ENCODE data around the gene FHAD1. TPM values are rescaled to one million over a fixed set of nuclear protein-coding genes. Genes with fewer than 3 reads are reported as not detected.

The FHAD1 gene
- total and polyA plus RNA-seq, 9 of the 15 experiments (the other 6 are each of a cell fraction or from before 2014, with no cell fraction given) = 0.32 to 2.1 (median 1.5) TPM; not detected in 1

GRCh38 chr1:15358565-15359133 is 111.6 kb downstream of the FHAD1 start (continued):
- TF ChIP-seq U2AF2 (optimal IDR thresholded peaks at IDR 0.05; ENCODE audit: low read depth, low read length) (no peak), ARID1B (IDR thresholded peaks at IDR 0.05) (peak; percentile 76), E2F1 (CRISPR knock-in tag; IDR thresholded peaks at IDR 0.05) (no peak), SAFB (IDR thresholded peaks at IDR 0.05; ENCODE audit: borderline replicate concordance, low read depth, low read length) (no peak), ZNF444 (CRISPR knock-in tag; IDR thresholded peaks at IDR 0.05) (no peak), SREBF2 (CRISPR knock-in tag; IDR thresholded peaks at IDR 0.05) (no peak), DACH1 (IDR thresholded peaks at IDR 0.05; ENCODE audit: partially characterized antibody) (no peak), CREBBP (IDR thresholded peaks at IDR 0.05; ENCODE audit: low read depth, low read length) (no peak), STAT5B (CRISPR knock-in tag; IDR thresholded peaks at IDR 0.05) (no peak), HDAC6 (IDR thresholded peaks at IDR 0.05; ENCODE audit: low read depth, low read length) (no peak), NELFE (IDR thresholded peaks at IDR 0.05; ENCODE audit: insufficient read depth, insufficient read length) (no peak), HNRNPL (IDR thresholded peaks at IDR 0.05; ENCODE audit: low read depth, low read length) (no peak), PRPF4 (IDR thresholded peaks at IDR 0.05; ENCODE audit: insufficient read depth, low read depth, low read length, poor library complexity, severe bottlenecking) (no peak), DDX20 (tag; IDR thresholded peaks at IDR 0.05; ENCODE audit: low read depth) (no peak), ZFX (CRISPR knock-in tag; IDR thresholded peaks at IDR 0.05) (no peak), MITF (IDR thresholded peaks at IDR 0.05) (no peak), PHB2 (IDR thresholded peaks at IDR 0.05; ENCODE audit: low read depth) (no peak), CHD1 (IDR thresholded peaks at IDR 0.05; ENCODE audit: low read length) (no peak), PPARD (CRISPR knock-in tag; IDR thresholded peaks at IDR 0.05) (no peak), PBX2 (CRISPR knock-in tag; IDR thresholded peaks at IDR 0.05; ENCODE audit: low read depth) (no peak), PBX2 (tag; conservative IDR thresholded peaks at IDR 0.05; ENCODE audit: low read depth) (0 out of 2 replicates have a peak, but pooled peaks have one; percentile 8), SMAD1 (IDR thresholded peaks at IDR 0.05; ENCODE audit: low read depth, low read length, partially characterized antibody) (no peak), CBX5 (IDR thresholded peaks at IDR 0.05; ENCODE audit: borderline replicate concordance, low read depth) (no peak), EP400 (IDR thresholded peaks at IDR 0.05) (no peak), ZZZ3 (IDR thresholded peaks at IDR 0.05) (no peak), SMAD3 (CRISPR knock-in tag; conservative IDR thresholded peaks at IDR 0.05) (0 out of 2 replicates have a peak, but pooled peaks have one; percentile 18)

Data from K562 (cell line).